Urothelium cell line (cell line): ENCODE results near the gene YIPF4.
"Not testable (repeated sequence)": the region's sequence is repeated elsewhere in the genome, so short reads cannot be mapped to it uniquely, and the experiment has no call there.

Experiments
- DNase-seq: peaks from one replicate; pipeline ENCODE4 v3.0.0; 2011; ENCODE audit warnings: low spot score, mixed read lengths
- FAIRE-seq: peaks from 2 replicates; lab custom pipeline; 2011; peaks lifted over from hg19 to GRCh38; lab: Jason Lieb, UNC

YIPF4 gene

GRCh38 chr2:32284321-32284720 lies 6.6 kb downstream of the YIPF4 start:
- FAIRE-seq: no peak
- no peak for DNase-seq

- no peak for FAIRE-seq
These were observed 11.7 kb downstream of the YIPF4 start for GRCh38 chr2:32289165-32289999.

GRCh38 chr2:32290000-32290339 lies 12.3 kb downstream of the YIPF4 start:
- DNase-seq (no peak), FAIRE-seq (no peak)

More at GRCh38 chr2:32289165-32289999, 11.7 kb downstream of the YIPF4 start:
- no peak for DNase-seq

GRCh38 chr2:32291746-32292145 lies 14.0 kb downstream of the YIPF4 start:
- DNase-seq (no peak), FAIRE-seq (no peak)

GRCh38 chr2:32293493-32293892 lies 15.8 kb downstream of the YIPF4 start:
- FAIRE-seq: not testable (repeated sequence)

GRCh38 chr2:32293966-32294562 lies 16.4 kb downstream of the YIPF4 start:
- FAIRE-seq, DNase-seq: not testable (repeated sequence)

More at GRCh38 chr2:32293493-32293892, 15.8 kb downstream of the YIPF4 start:
- DNase-seq: not testable (repeated sequence)

GRCh38 chr2:32310577-32310976 lies 32.9 kb downstream of the YIPF4 start:
- FAIRE-seq: no peak

GRCh38 chr2:32314886-32315285 lies 37.2 kb downstream of the YIPF4 start:
- no peak for DNase-seq
- no peak for FAIRE-seq

More at GRCh38 chr2:32310577-32310976, 32.9 kb downstream of the YIPF4 start:
- DNase-seq: no peak

GRCh38 chr2:32328679-32329078 lies 51.0 kb downstream of the YIPF4 start:
- FAIRE-seq, DNase-seq: not testable (repeated sequence)

GRCh38 chr2:32329180-32329980 lies 51.7 kb downstream of the YIPF4 start:
- not testable (repeated sequence) for FAIRE-seq, DNase-seq

- FAIRE-seq (no peak), DNase-seq (no peak)
These were observed 52.4 kb downstream of the YIPF4 start for GRCh38 chr2:32330136-32330535.

GRCh38 chr2:32342801-32343200 lies 65.1 kb downstream of the YIPF4 start:
- FAIRE-seq: no peak
- no peak for DNase-seq

- not testable (repeated sequence) for DNase-seq, FAIRE-seq
These were observed 73.1 kb downstream of the YIPF4 start for GRCh38 chr2:32350797-32351196.

GRCh38 chr2:32355976-32356680 lies 78.4 kb downstream of the YIPF4 start:
- DNase-seq (no peak), FAIRE-seq (no peak)

- FAIRE-seq: peak; percentile 42
These were observed 79.1 kb downstream of the YIPF4 start, which contains the start of gene BIRC6 for GRCh38 chr2:32356681-32357317. BIRC6 (plus strand) TSS chr2:32357023; CDS start chr2:32357162, 139 bp downstream.

GRCh38 chr2:32357318-32358110 lies 79.8 kb downstream of the YIPF4 start:
- FAIRE-seq (no peak), DNase-seq (peak; percentile 31)

More at GRCh38 chr2:32356681-32357317, 79.1 kb downstream of the YIPF4 start, which contains the start of gene BIRC6:
- peak; percentile 99 for DNase-seq

- no peak for DNase-seq
- no peak for FAIRE-seq
These were observed 80.4 kb downstream of the YIPF4 start for GRCh38 chr2:32358111-32358482.

- no peak for FAIRE-seq
- no peak for DNase-seq
These were observed 82.7 kb downstream of the YIPF4 start for GRCh38 chr2:32360416-32360815.

- DNase-seq, FAIRE-seq: not testable (repeated sequence)
These were observed 85.3 kb downstream of the YIPF4 start for GRCh38 chr2:32362997-32363396.
